NCI-H2196 (cell line): Measurements from ENCODE around the gene SDCBP2.

Experiments
- DNase-seq: peaks from one replicate; lab custom pipeline; 2025; ENCODE audit not compliant: unreplicated experiment; lab: John Stamatoyannopoulos, UW

SDCBP2 gene

GRCh38 chr20:1278993-1279392, 49.9 kb downstream of the SDCBP2 start:
- DNase-seq: no peak

GRCh38 chr20:1277529-1278322, 51.2 kb downstream of the SDCBP2 start:
- no peak for DNase-seq

GRCh38 chr20:1275919-1276318, 53.0 kb downstream of the SDCBP2 start:
- DNase-seq: no peak

- DNase-seq: peak; percentile 85
Observed at GRCh38 chr20:1274485-1275311, 54.2 kb downstream of the SDCBP2 start.

- no peak for DNase-seq
Observed at GRCh38 chr20:1273366-1273765, 55.6 kb downstream of the SDCBP2 start.

GRCh38 chr20:1272368-1273100, 56.4 kb downstream of the SDCBP2 start:
- DNase-seq: no peak

- no peak for DNase-seq
Observed at GRCh38 chr20:1269850-1270249, 59.1 kb downstream of the SDCBP2 start.

GRCh38 chr20:1269235-1269634, 59.7 kb downstream of the SDCBP2 start:
- DNase-seq: no peak

GRCh38 chr20:1267809-1268374, 61.0 kb downstream of the SDCBP2 start:
- no peak for DNase-seq

- no peak for DNase-seq
Observed at GRCh38 chr20:1267161-1267560, 61.8 kb downstream of the SDCBP2 start.

- DNase-seq: peak; percentile 54
Observed at GRCh38 chr20:1266167-1266973, 62.6 kb downstream of the SDCBP2 start, which contains the start of gene SNPH. SNPH (plus strand) TSS chr20:1266294; CDS start chr20:1296240, 29,946 bp downstream.

GRCh38 chr20:1265916-1266166, 63.1 kb downstream of the SDCBP2 start:
- DNase-seq: no peak

- DNase-seq: no peak
Observed at GRCh38 chr20:1265226-1265915, 63.6 kb downstream of the SDCBP2 start.

- no peak for DNase-seq
Observed at GRCh38 chr20:1264727-1265126, 64.2 kb downstream of the SDCBP2 start.

GRCh38 chr20:1263853-1264252, 65.1 kb downstream of the SDCBP2 start:
- no peak for DNase-seq
